Measurements from ENCODE around the gene PARP3.

- no peak for TF ChIP-seq CTCF (IDR thresholded peaks at IDR 0.05; ENCODE audit: low read depth, low read length)
- TF ChIP-seq POLR2A (IDR thresholded peaks at IDR 0.05; ENCODE audit: extremely low read depth, insufficient read length): no peak
Measured at GRCh38 chr3:51971350-51971749, 29.2 kb downstream of the PARP3 start.

Measured in NB4 (cell line).